SK-N-SH treated with all-trans-retinoic acid at 6 μM for 48 hours (cell line): ENCODE results near the gene MOB1A.

Experiments
- ATAC-seq: fragments of 200-7000 bp; cut with Tn5 transposase; 3 replicates; pipeline ENCODE4 v1.9.1; 2020; ENCODE audit warnings: mild to moderate bottlenecking, moderate library complexity
- ARNTL ChIP-seq: fragments of 450-650 bp; formaldehyde crosslinking; IDR thresholded peaks from 2 replicates; pipeline ENCODE4 v1.5.0; 2020; ENCODE audit warnings: low read depth, mild to moderate bottlenecking, moderate library complexity, borderline replicate concordance
- BACH2 ChIP-seq: fragments of 250-450 bp; sonication (Bioruptor Pico); IDR thresholded peaks from 2 replicates; pipeline ENCODE4 v1.9.0; 2021; ENCODE audit warnings: mild to moderate bottlenecking, borderline replicate concordance
- CREB5 ChIP-seq: fragments of 250-450 bp; sonication (Bioruptor Pico); IDR thresholded peaks from 2 replicates; pipeline ENCODE4 v1.5.1; 2020; ENCODE audit warnings: low read depth, mild to moderate bottlenecking, moderate library complexity
- CSDC2 ChIP-seq: fragments of 250-450 bp; sonication (Bioruptor Pico); IDR thresholded peaks from 2 replicates; pipeline ENCODE4 v1.5.0; 2020; ENCODE audit warnings: mild to moderate bottlenecking, moderate library complexity
- ESRRG ChIP-seq: fragments of 250-450 bp; sonication (Bioruptor Pico); IDR thresholded peaks from 2 replicates; pipeline ENCODE4 v1.6.1; 2021; ENCODE audit warnings: mild to moderate bottlenecking
- GLIS3 ChIP-seq: fragments of 250-450 bp; sonication (Bioruptor Pico); IDR thresholded peaks from 2 replicates; pipeline ENCODE4 v1.5.0; 2020; ENCODE audit warnings: mild to moderate bottlenecking, moderate library complexity
- ISL1 ChIP-seq: fragments of 250-450 bp; sonication (Bioruptor Pico); IDR thresholded peaks from 2 replicates; pipeline ENCODE4 v2.1.2; 2022; ENCODE audit warnings: mild to moderate bottlenecking, moderate library complexity
- OSR1 ChIP-seq: fragments of 250-450 bp; sonication (Bioruptor Pico); IDR thresholded peaks from 2 replicates; pipeline ENCODE4 v1.8.0; 2022; ENCODE audit warnings: moderate library complexity, mild to moderate bottlenecking, inconsistent platforms
- POU6F1 ChIP-seq: fragments of 250-450 bp; sonication (Bioruptor Pico); IDR thresholded peaks from 2 replicates; pipeline ENCODE4 v1.8.0; 2021; ENCODE audit warnings: low read depth, mild to moderate bottlenecking, moderate library complexity, borderline replicate concordance
- PPARA ChIP-seq: fragments of 250-450 bp; sonication (Bioruptor Pico); IDR thresholded peaks from 2 replicates; pipeline ENCODE4 v1.5.0; 2020; ENCODE audit warnings: mild to moderate bottlenecking, borderline replicate concordance
- RARB ChIP-seq: fragments of 250-450 bp; sonication (Bioruptor Pico); IDR thresholded peaks from 2 replicates; pipeline ENCODE4 v1.8.0; 2021; ENCODE audit warnings: mild to moderate bottlenecking, moderate library complexity
- SNAI2 ChIP-seq: fragments of 250-450 bp; sonication (Bioruptor Pico); IDR thresholded peaks from 2 replicates; pipeline ENCODE4 v1.5.0; 2020; ENCODE audit warnings: mild to moderate bottlenecking, moderate library complexity
- TCF4 ChIP-seq: fragments of 250-450 bp; sonication (Bioruptor Pico); IDR thresholded peaks from 2 replicates; pipeline ENCODE4 v1.8.0; 2021; ENCODE audit warnings: mild to moderate bottlenecking, moderate library complexity, borderline replicate concordance
- TOX ChIP-seq: fragments of 250-450 bp; sonication (Bioruptor Pico); IDR thresholded peaks from 2 replicates; pipeline ENCODE4 v1.8.0; 2021; ENCODE audit warnings: mild to moderate bottlenecking, moderate library complexity, borderline replicate concordance
- TSHZ2 ChIP-seq: fragments of 250-450 bp; sonication (Bioruptor Pico); IDR thresholded peaks from 2 replicates; pipeline ENCODE4 v1.5.0; 2020; ENCODE audit warnings: mild to moderate bottlenecking, moderate library complexity
- ZC3H10 ChIP-seq: fragments of 250-450 bp; sonication (Bioruptor Pico); IDR thresholded peaks from 2 replicates; pipeline ENCODE4 v1.5.1; 2021; ENCODE audit warnings: mild to moderate bottlenecking, moderate library complexity
- ZFP3 ChIP-seq: fragments of 250-450 bp; sonication (Bioruptor Pico); IDR thresholded peaks from 2 replicates; pipeline ENCODE4 v1.5.0; 2020; ENCODE audit warnings: mild to moderate bottlenecking, moderate library complexity
- ZFP30 ChIP-seq: fragments of 450-650 bp; formaldehyde crosslinking; IDR thresholded peaks from 2 replicates; pipeline ENCODE4 v1.5.0; 2022; ENCODE audit warnings: mild to moderate bottlenecking, moderate library complexity
- ZNF70 ChIP-seq: fragments of 450-650 bp; formaldehyde crosslinking; IDR thresholded peaks from 2 replicates; pipeline ENCODE4 v1.5.0; 2020; ENCODE audit warnings: mild to moderate bottlenecking, moderate library complexity
- ZNF8 ChIP-seq: fragments of 450-650 bp; formaldehyde crosslinking; IDR thresholded peaks from 2 replicates; pipeline ENCODE4 v1.5.0; 2020; ENCODE audit warnings: mild to moderate bottlenecking, moderate library complexity

MOB1A gene

GRCh38 chr2:74148457-74149246 lies 30.0 kb downstream of the MOB1A start:
- ATAC-seq, result peak; percentile 11
- TF ChIP-seq ARNTL, result no peak
- TF ChIP-seq ESRRG, result no peak
- no peak for TF ChIP-seq POU6F1 (CRISPR knock-in tag)

- TF ChIP-seq TSHZ2 (CRISPR knock-in tag) (peak; percentile 36; the same call in 1 of the 2 replicates), ZFP3 (no peak)
- ATAC-seq, result peak; percentile 93
Measured at GRCh38 chr2:74147727-74148456, 30.8 kb downstream of the MOB1A start, which contains the start of gene BOLA3. BOLA3 (minus strand) TSS chr2:74147912; CDS start chr2:74147874, 38 bp downstream.

GRCh38 chr2:74146929-74147726 lies 31.6 kb downstream of the MOB1A start:
- TF ChIP-seq ARNTL (no peak), BACH2 (no peak), ZNF8 (no peak), ZFP3 (no peak), SNAI2 (CRISPR knock-in tag) (no peak), RARB (no peak), PPARA (CRISPR knock-in tag) (no peak), ZFP30 (CRISPR knock-in tag) (no peak), ZNF70 (no peak), ESRRG (no peak), GLIS3 (CRISPR knock-in tag) (no peak), POU6F1 (CRISPR knock-in tag) (no peak), ZC3H10 (CRISPR knock-in tag) (no peak), TSHZ2 (CRISPR knock-in tag) (no peak), CSDC2 (CRISPR knock-in tag) (no peak), ISL1 (CRISPR knock-in tag) (no peak)
- ATAC-seq, result peak; percentile 33

- 0 out of 3 replicates have a peak, but pooled peaks have one; percentile 34 for ATAC-seq
Measured at GRCh38 chr2:74142340-74142739, 36.3 kb downstream of the MOB1A start.

More at GRCh38 chr2:74142340-74142739, 36.3 kb downstream of the MOB1A start:
- TF ChIP-seq ZNF70 (no peak), TCF4 (CRISPR knock-in tag) (no peak), ZC3H10 (CRISPR knock-in tag) (no peak), OSR1 (CRISPR knock-in tag) (no peak), POU6F1 (CRISPR knock-in tag) (no peak), ZFP3 (no peak), ZFP30 (CRISPR knock-in tag) (no peak), TOX (CRISPR knock-in tag) (no peak), CREB5 (no peak), CSDC2 (CRISPR knock-in tag) (no peak), GLIS3 (CRISPR knock-in tag) (no peak)
